GM12892 (cell line): ENCODE measurements around the gene EIF2A.

Source experiments
- POLR2AphosphoS5 ChIP-seq: IDR thresholded peaks from 2 replicates; pipeline ENCODE4 v1.6.1; 2011; ENCODE audit warnings: low read depth, low read length, control low read depth
- TAF1 ChIP-seq: IDR thresholded peaks from 2 replicates; pipeline ENCODE4 v1.6.1; 2011; ENCODE audit warnings: low read depth, mild to moderate bottlenecking, control low read depth, low read length, borderline replicate concordance

DNA sequence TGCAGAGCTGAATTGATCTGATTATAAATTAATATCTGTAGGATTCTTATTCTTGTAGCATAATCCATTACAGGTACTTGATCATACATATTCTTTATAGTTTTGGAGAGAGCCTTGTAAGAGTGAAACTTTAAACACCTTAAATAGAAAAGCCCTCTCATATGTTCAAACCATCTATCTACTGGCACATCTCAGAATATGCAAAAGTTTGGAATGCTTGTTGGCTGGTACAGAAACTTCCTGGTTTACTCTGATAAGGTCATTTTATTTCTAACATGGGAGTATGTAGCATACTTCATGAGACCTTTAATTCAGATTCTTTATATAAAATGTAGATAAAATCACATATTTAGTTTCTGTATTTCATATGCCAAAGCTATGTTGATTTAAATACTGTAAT, 34.6 kb downstream of the EIF2A start:
- TF ChIP-seq TAF1 (no peak), POLR2AphosphoS5 (no peak)
